ENCODE data around the gene ARMC5.

DNA sequence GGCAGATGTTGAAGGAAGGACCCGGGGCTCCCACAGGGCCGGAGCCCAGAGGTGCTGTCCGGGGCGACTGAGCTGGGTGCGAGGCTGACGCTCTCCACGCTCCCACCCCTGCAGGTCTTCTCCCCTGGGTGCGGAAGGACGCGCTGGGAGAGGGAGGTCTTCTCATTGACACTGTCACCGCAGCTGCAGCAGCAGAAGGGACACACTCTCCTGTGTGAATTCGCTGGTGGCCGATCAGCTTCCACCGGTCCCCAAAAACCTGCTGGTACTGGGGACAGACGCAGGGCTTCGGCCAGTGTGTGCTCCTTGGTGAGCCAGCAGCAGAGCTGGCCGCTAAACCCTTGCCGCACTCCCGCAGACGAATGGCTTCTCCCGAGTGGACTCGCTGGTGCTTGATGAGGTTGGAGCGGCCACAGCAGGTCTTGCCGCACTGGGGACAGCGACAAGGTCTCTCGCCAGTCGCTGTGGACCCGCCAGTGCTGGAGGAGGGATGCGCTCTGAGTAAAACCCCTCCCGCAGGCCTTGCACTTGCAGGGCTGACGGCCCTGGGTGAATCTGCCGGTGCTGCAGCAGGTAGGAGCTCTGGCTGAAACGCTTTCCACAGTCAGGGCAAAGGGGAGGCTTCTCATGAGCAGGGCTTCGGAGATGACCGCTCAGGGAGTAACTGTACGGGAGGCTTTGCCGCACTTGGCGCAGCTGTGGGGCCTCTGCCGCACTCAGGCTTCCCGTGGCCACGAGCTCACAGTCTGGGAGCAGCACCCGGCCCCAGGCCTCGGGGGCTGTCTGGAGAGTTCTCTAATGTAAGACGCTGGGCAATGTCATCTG, 22.9 kb upstream of the ARMC5 start:
- TF ChIP-seq, protein P1, sequence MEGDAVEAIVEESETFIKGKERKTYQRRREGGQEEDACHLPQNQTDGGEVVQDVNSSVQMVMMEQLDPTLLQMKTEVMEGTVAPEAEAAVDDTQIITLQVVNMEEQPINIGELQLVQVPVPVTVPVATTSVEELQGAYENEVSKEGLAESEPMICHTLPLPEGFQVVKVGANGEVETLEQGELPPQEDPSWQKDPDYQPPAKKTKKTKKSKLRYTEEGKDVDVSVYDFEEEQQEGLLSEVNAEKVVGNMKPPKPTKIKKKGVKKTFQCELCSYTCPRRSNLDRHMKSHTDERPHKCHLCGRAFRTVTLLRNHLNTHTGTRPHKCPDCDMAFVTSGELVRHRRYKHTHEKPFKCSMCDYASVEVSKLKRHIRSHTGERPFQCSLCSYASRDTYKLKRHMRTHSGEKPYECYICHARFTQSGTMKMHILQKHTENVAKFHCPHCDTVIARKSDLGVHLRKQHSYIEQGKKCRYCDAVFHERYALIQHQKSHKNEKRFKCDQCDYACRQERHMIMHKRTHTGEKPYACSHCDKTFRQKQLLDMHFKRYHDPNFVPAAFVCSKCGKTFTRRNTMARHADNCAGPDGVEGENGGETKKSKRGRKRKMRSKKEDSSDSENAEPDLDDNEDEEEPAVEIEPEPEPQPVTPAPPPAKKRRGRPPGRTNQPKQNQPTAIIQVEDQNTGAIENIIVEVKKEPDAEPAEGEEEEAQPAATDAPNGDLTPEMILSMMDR (IDR thresholded peaks at IDR 0.05; ENCODE audit: poor library complexity, severe bottlenecking) = no peak
- TF ChIP-seq EZH2 (IDR thresholded peaks at IDR 0.05; ENCODE audit: borderline replicate concordance, insufficient read depth, low read length, poor library complexity, severe bottlenecking) (no peak), TAF1 (IDR thresholded peaks at IDR 0.05; ENCODE audit: low read depth) (no peak), POLR2AphosphoS5 (IDR thresholded peaks at IDR 0.05) (no peak), MXI1 (conservative IDR thresholded peaks at IDR 0.05; ENCODE audit: poor library complexity, severe bottlenecking) (no peak), RAD21 (conservative IDR thresholded peaks at IDR 0.05) (no peak), REST (IDR thresholded peaks at IDR 0.05; ENCODE audit: borderline replicate concordance) (no peak)

Data from neural cell (in vitro differentiated cells).